Colonic mucosa (tissue), 4 donors: Measurements from ENCODE around the gene CFAP97D2. TPM values are rescaled to one million over a fixed set of nuclear protein-coding genes. Genes with fewer than 3 reads are reported as not detected.
"Not testable (repeated sequence)": the region's sequence is repeated elsewhere in the genome, so short reads cannot be mapped to it uniquely, and the experiment has no call there.

ENCODE experiments used
- DNase-seq: peaks from one replicate; pipeline ENCODE4 v3.0.0-alpha.2; 2020
- H3K27ac ChIP-seq: fragments of 200-600 bp; one replicate; pipeline ENCODE4 v1.8.0; 2021
- H3K27me3 ChIP-seq: fragments of 200-600 bp; one replicate; pipeline ENCODE4 v1.8.0; 2021
- H3K36me3 ChIP-seq: fragments of 200-600 bp; one replicate; pipeline ENCODE4 v1.8.0; 2021
- H3K4me1 ChIP-seq: fragments of 200-600 bp; one replicate; pipeline ENCODE4 v1.8.0; 2021; ENCODE audit warnings: mild to moderate bottlenecking
- H3K4me3 ChIP-seq: fragments of 200-600 bp; one replicate; pipeline ENCODE4 v1.8.0; 2021
- H3K9ac ChIP-seq, 2 donors: one replicate each; pipeline ENCODE4 v1.7.0; 2013; ENCODE audit warnings: control low read depth in 2 of 2, low read depth in 2 of 2, low read length in 2 of 2
- H3K9me3 ChIP-seq: fragments of 200-600 bp; one replicate; pipeline ENCODE4 v1.8.0; 2021
- intact Hi-C: fragments of 100-400 bp; cut with DNase I; formaldehyde crosslinking; loops from one replicate; pipeline ENCODE4 v1.14.1; 2022
- total RNA-seq, 2 donors: library from RNA; stranded (reverse); fragmentation: NEBNext Ultra II Directional in 1 of 2; extraction: Animal tissue kit (Norgen Biotek cat#: 25700) in 1 of 2; gene quantifications; one replicate each; pipeline ENCODE4 v1.2.1, GENCODE V29; 2021
- TF ChIP-seq, protein P1 (sequence below): fragments of 200-600 bp; IDR thresholded peaks from one replicate; pipeline ENCODE4 v1.8.0; 2022; ENCODE audit warnings: antibody characterized with exemption, mild to moderate bottlenecking
- donor health status: healthy.
- donor health status: DM: no; HTN: no; CAD: no.
- donor health status: DM: no; HTN: no; CAD: no.

Gene CFAP97D2
- total RNA-seq, 2 donors from 2014 or later: not detected

DNA sequence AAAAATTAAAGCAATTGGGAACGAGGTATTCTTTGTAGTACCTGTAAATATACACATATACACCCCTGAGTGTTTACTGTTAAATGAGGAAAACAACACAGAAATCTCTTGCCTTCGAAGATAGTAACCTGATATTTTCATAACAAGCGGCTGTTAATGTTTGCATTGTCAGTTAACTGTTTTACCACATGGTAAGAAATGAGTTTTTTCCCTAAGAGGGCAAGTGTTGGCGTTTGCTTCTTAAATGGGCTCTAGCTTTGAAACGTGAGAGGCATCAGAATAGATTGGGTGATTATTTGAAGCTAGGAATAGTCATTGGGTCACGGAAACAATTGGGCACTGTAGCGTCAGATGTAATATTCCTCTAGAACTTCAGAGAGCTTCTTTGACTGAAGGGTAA is 80.3 kb downstream of the CFAP97D2 start:
- H3K27me3 ChIP-seq: no peaks in the 10 kb centered on the region
- TF ChIP-seq, protein P1, sequence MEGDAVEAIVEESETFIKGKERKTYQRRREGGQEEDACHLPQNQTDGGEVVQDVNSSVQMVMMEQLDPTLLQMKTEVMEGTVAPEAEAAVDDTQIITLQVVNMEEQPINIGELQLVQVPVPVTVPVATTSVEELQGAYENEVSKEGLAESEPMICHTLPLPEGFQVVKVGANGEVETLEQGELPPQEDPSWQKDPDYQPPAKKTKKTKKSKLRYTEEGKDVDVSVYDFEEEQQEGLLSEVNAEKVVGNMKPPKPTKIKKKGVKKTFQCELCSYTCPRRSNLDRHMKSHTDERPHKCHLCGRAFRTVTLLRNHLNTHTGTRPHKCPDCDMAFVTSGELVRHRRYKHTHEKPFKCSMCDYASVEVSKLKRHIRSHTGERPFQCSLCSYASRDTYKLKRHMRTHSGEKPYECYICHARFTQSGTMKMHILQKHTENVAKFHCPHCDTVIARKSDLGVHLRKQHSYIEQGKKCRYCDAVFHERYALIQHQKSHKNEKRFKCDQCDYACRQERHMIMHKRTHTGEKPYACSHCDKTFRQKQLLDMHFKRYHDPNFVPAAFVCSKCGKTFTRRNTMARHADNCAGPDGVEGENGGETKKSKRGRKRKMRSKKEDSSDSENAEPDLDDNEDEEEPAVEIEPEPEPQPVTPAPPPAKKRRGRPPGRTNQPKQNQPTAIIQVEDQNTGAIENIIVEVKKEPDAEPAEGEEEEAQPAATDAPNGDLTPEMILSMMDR: no peak

DNA sequence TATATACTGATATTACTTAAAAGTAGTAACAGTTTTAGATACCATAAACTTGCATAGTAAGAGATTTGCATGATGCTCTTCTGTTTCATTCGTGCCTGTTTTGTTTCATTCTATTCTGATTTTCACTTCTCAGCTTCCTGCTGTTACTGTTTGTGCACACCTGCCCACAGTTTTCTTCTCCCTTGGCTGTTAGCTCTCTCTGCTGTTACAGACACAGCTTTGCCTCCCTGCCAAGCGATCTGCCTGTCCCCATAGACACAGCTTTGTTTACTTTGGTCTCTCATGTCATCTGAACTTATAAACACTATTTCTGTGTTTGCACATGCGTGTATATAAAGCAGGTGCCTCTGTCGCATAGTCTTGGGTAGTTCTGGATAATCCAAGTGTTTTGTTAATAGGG is 80.9 kb downstream of the CFAP97D2 start:
- Histone ChIP-seq H3K9me3 (no peaks in the 10 kb centered on the region), H3K9ac (no peak overlapping the region), H3K27me3 (no peaks in the 10 kb centered on the region), H3K27ac (no peak overlapping the region), H3K4me1 (no peaks in the 10 kb centered on the region), H3K4me3 (no peak overlapping the region), H3K36me3 (no peaks in the 10 kb centered on the region)
- DNase-seq: no peak
- intact Hi-C loops: no loop called here
- TF ChIP-seq, protein P1: no peak

More for the DNA sequence above, 80.3 kb downstream of the CFAP97D2 start:
- no peak for DNase-seq
- H3K4me3 ChIP-seq: no peak overlapping the region
- no peaks in the 10 kb centered on the region for H3K9me3 ChIP-seq
- no peaks in the 10 kb centered on the region for H3K36me3 ChIP-seq
- no peak overlapping the region for H3K9ac ChIP-seq
- no peaks in the 10 kb centered on the region for H3K4me1 ChIP-seq
- H3K27ac ChIP-seq: no peak overlapping the region
- intact Hi-C loops: no loop called here

DNA sequence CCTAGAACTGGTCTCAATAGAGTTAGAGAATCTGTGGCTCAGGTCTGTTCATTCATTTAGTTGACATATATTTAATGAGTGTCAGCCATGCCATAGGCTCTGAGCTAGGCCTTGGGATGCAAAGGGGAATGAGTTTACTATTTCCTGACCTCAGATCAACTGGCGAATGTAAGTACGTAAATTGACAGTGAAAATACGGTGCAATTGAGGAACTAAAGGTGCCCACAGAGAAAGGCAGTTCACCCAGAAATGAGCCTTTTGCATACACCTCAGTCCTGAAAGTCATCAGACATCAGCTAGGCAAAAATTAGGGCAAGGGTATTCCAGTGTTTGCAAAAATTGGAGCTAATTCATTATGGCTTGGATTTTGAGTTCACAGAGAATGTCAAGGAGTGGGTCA is 81.8 kb downstream of the CFAP97D2 start:
- no peak for DNase-seq
- Histone ChIP-seq H3K27ac (no peak overlapping the region), H3K4me3 (no peak overlapping the region), H3K36me3 (peaks cover 3% of the 10 kb centered on the region), H3K4me1 (no peaks in the 10 kb centered on the region), H3K9ac (no peak overlapping the region), H3K9me3 (no peaks in the 10 kb centered on the region), H3K27me3 (no peaks in the 10 kb centered on the region)
- TF ChIP-seq, protein P1: no peak
- intact Hi-C loops: no loop called here

DNA sequence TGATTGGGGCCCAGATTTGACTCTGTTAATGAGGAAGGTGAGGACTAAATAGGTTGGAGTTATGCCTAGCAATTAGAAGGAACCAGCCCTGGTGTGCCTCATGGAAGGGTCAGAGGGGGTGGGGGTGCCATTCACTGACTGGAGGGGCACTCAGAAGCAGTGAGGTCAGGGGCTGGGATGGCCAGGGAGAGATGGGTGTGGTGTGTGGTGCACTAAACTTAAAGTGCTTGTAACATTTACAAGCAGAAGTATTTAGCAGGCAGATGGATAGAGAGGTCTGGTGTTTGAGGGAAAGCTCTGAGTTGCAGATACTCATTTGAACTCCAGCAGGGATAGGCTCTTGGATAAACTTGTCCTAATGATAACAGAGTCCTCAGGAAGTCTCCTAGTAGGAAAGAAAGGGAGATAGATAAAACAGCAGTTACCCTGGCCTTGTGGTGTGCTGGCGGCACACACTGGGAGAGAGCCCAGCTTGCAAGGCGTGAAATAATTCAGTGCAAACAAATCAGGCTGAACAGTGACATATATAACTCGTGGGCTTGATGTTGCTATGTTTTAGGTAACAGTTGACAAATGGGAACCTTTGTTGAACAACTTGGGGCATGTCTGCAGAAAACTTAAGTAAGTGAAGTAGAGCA is 82.4 kb downstream of the CFAP97D2 start:
- no peak for DNase-seq

DNA sequence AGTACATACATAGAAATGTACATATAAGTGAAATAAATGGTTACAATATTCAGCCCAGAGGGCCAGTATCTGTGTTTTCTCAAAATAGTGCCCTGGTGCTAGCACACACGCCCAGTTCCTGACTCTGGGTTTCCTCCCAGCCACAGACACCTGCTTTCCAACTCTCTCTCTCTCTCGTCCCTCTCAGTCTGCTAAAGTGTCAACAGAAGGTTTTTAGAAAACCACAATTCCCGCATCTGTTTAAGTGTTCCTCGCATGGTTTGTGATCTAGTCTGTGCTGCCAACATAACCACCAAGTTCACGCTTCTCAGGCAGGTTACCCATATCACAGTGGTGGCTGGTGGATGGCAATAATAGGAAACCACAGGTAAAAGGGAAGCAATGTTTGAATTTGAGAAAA is 84.5 kb downstream of the CFAP97D2 start:
- DNase-seq: no peak
- Histone ChIP-seq H3K9ac (no peak overlapping the region), H3K27me3 (no peaks in the 10 kb centered on the region), H3K4me3 (no peak overlapping the region), H3K9me3 (no peaks in the 10 kb centered on the region), H3K27ac (no peak overlapping the region), H3K4me1 (no peaks in the 10 kb centered on the region), H3K36me3 (peaks cover 9% of the 10 kb centered on the region)
- intact Hi-C loops: no loop called here
- TF ChIP-seq, protein P1: no peak

More for the DNA sequence above, 82.4 kb downstream of the CFAP97D2 start:
- TF ChIP-seq, protein P1: no peak
- no peak overlapping the region for H3K4me3 ChIP-seq
- H3K9me3 ChIP-seq: no peaks in the 10 kb centered on the region
- H3K27ac ChIP-seq: no peak overlapping the region
- no peaks in the 10 kb centered on the region for H3K27me3 ChIP-seq
- intact Hi-C loops: no loop called here
- peaks cover 7% of the 10 kb centered on the region for H3K36me3 ChIP-seq
- H3K4me1 ChIP-seq: no peaks in the 10 kb centered on the region
- no peak overlapping the region for H3K9ac ChIP-seq

DNA sequence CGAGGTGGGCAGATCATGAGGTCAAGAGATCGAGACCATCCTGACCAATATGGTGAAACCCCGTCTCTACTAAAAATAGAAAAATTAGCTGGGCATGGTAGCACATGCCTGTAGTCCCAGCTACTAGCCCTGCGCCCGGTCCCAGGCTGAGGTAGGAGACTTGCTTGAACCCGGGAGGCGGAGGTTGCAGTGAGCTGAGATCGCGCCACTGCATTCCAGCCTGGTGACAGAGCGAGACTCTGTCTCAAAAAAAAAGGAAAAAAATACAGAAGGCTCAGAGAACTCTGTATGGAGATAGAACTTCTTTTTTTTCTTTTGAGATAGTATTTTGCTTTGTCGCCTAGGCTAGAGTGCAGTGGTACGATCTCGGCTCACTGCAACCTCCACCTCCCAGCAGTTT is 85.3 kb downstream of the CFAP97D2 start:
- intact Hi-C loops, H3K4me1 ChIP-seq, H3K9ac ChIP-seq, DNase-seq, H3K27me3 ChIP-seq, H3K9me3 ChIP-seq, H3K27ac ChIP-seq, H3K4me3 ChIP-seq: not testable (repeated sequence)
- H3K36me3 ChIP-seq: peaks cover 16% of the 10 kb centered on the region
